PC-9 (cell line): ENCODE results near the gene SHISA9. TPM values are rescaled to one million over a fixed set of nuclear protein-coding genes. Genes with fewer than 3 reads are reported as not detected.

Experiments
- BruUV-seq: library from RNA; stranded (reverse); fragments of 400-500 nt; replicated peaks from 2 replicates; lab custom pipeline; 2021; lab: Mats Ljungman, UMichigan
- CTCF ChIA-PET: fragments of 300-600 bp; sonication (Branson Sonifier 250); formaldehyde crosslinking; loops from one replicate; lab custom pipeline; 2022; ENCODE audit warnings: antibody characterized with exemption; lab: Charles Lee
- POLR2A ChIA-PET: fragments of 300-600 bp; sonication (Branson Sonifier 250); formaldehyde crosslinking; loops from one replicate; lab custom pipeline; 2022; ENCODE audit warnings: antibody characterized with exemption; ENCODE audit not compliant: unreplicated experiment; lab: Charles Lee
- DNase-seq, 2 experiments: peaks; one replicate each; pipeline versions ENCODE4 v3.0.0 to v3.0.0-alpha.2; 2015 to 2022; ENCODE audit warnings: mixed read lengths in 1 of 2
- H2AFZ ChIP-seq: fragments of 200-600 bp; sonication (generic); 2 replicates; pipeline ENCODE4 v1.8.1; 2017; ENCODE audit warnings: antibody characterized with exemption
- H3F3A ChIP-seq: fragments of 200-600 bp; sonication (generic); 2 replicates; pipeline ENCODE4 v1.8.1; 2017; ENCODE audit warnings: antibody characterized with exemption, mild to moderate bottlenecking, low read depth; ENCODE audit not compliant: insufficient read depth
- H3K27ac ChIP-seq: fragments of 200-600 bp; sonication (generic); 2 replicates; pipeline ENCODE4 v1.6.1; 2016; ENCODE audit warnings: mixed run types
- H3K27me3 ChIP-seq: fragments of 200-600 bp; sonication (generic); 2 replicates; pipeline ENCODE4 v1.6.1; 2016; ENCODE audit warnings: low read depth, mixed run types; ENCODE audit not compliant: insufficient read depth
- H3K36me3 ChIP-seq: fragments of 200-600 bp; sonication (generic); 2 replicates; pipeline ENCODE4 v1.6.1; 2016; ENCODE audit warnings: low read depth, mixed run types
- H3K4me1 ChIP-seq: fragments of 200-600 bp; sonication (generic); replicated peaks from 2 replicates; pipeline ENCODE4 v1.6.1; 2016; ENCODE audit warnings: mixed run types; ENCODE audit not compliant: insufficient read depth
- H3K4me2 ChIP-seq: fragments of 200-600 bp; sonication (generic); 2 replicates; pipeline ENCODE4 v1.6.1; 2017; ENCODE audit warnings: mixed run types
- H3K4me3 ChIP-seq: fragments of 200-600 bp; sonication (generic); 2 replicates; pipeline ENCODE4 v1.6.1; 2016; ENCODE audit warnings: mixed run types
- H3K79me2 ChIP-seq: fragments of 200-600 bp; sonication (generic); 2 replicates; pipeline ENCODE4 v1.6.1; 2017; ENCODE audit warnings: low read depth, mixed run types
- H3K9me2 ChIP-seq: fragments of 200-600 bp; sonication (generic); 2 replicates; pipeline ENCODE4 v1.8.1; 2017; ENCODE audit warnings: mild to moderate bottlenecking; ENCODE audit not compliant: insufficient read depth
- H3K9me3 ChIP-seq: fragments of 200-600 bp; sonication (generic); 2 replicates; pipeline ENCODE4 v1.8.1; 2016; ENCODE audit warnings: low read depth; ENCODE audit not compliant: insufficient read depth
- H4K20me1 ChIP-seq: fragments of 200-600 bp; sonication (generic); 2 replicates; pipeline ENCODE4 v1.8.1; 2017; ENCODE audit not compliant: insufficient read depth
- EZH2 ChIP-seq: fragments of 200-600 bp; sonication (generic); IDR thresholded peaks from 2 replicates; pipeline ENCODE4 v1.8.0; 2017; ENCODE audit warnings: antibody characterized with exemption, low read depth
- intact Hi-C: fragments of 100-400 bp; cut with micrococcal nuclease; formaldehyde crosslinking; loops from one replicate; pipeline ENCODE4 v1.10.0; 2022; ENCODE audit not compliant: unreplicated experiment
- total RNA-seq: library from RNA; stranded (reverse); gene quantifications from 2 replicates; pipeline ENCODE4 v1.2.3, GENCODE V29; 2021
- TF ChIP-seq, protein P1 (sequence below): fragments of 200-600 bp; sonication (generic); conservative IDR thresholded peaks from 2 replicates; pipeline ENCODE4 v1.6.1; 2017; ENCODE audit warnings: mixed run types, antibody characterized with exemption, mild to moderate bottlenecking, moderate library complexity

SHISA9 gene
- total RNA-seq, 1 experiment from 2014 or later: 80.5 TPM

DNA sequence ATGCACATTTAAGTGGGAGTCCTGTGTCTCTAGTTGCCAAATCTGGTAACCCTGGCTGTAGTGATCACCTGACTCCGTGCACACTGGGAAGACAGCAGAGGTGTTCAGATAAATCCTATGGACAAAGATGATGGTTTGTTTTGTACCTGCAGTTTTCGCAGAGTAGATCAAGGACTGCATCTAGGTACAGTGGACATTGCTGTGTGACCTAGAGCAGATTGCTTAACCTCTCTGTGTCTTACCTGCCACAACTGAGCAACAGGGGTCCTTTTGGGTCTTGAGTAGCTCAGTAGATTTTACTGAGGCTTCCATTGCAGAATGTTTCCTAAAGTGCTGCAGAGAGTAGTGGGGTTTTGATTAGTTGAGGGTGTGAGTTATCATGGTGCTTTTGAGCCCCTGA, 160.8 kb downstream of the SHISA9 start:
- intact Hi-C loops: no loop called here
- Histone ChIP-seq H3K4me1 (no peaks in the 10 kb centered on the region), H3K4me2 (no peak overlapping the region), H3F3A (no peaks in the 10 kb centered on the region), H4K20me1 (peaks cover 50% of the 10 kb centered on the region), H3K9me2 (no peaks in the 10 kb centered on the region), H3K9me3 (no peaks in the 10 kb centered on the region), H2AFZ (no peak overlapping the region), H3K27ac (no peak overlapping the region), H3K27me3 (no peaks in the 10 kb centered on the region), H3K4me3 (no peak overlapping the region), H3K79me2 (peaks cover 36% of the 10 kb centered on the region), H3K36me3 (peaks cover 4% of the 10 kb centered on the region; the same call in 1 of the 2 replicates)
- no peak for DNase-seq
- BruUV-seq: no TSS peak
- TF ChIP-seq, protein P1, sequence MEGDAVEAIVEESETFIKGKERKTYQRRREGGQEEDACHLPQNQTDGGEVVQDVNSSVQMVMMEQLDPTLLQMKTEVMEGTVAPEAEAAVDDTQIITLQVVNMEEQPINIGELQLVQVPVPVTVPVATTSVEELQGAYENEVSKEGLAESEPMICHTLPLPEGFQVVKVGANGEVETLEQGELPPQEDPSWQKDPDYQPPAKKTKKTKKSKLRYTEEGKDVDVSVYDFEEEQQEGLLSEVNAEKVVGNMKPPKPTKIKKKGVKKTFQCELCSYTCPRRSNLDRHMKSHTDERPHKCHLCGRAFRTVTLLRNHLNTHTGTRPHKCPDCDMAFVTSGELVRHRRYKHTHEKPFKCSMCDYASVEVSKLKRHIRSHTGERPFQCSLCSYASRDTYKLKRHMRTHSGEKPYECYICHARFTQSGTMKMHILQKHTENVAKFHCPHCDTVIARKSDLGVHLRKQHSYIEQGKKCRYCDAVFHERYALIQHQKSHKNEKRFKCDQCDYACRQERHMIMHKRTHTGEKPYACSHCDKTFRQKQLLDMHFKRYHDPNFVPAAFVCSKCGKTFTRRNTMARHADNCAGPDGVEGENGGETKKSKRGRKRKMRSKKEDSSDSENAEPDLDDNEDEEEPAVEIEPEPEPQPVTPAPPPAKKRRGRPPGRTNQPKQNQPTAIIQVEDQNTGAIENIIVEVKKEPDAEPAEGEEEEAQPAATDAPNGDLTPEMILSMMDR: no peak
- no peak for TF ChIP-seq EZH2
- ChIA-PET POLR2A (no interaction called here), CTCF (no interaction called here)

DNA sequence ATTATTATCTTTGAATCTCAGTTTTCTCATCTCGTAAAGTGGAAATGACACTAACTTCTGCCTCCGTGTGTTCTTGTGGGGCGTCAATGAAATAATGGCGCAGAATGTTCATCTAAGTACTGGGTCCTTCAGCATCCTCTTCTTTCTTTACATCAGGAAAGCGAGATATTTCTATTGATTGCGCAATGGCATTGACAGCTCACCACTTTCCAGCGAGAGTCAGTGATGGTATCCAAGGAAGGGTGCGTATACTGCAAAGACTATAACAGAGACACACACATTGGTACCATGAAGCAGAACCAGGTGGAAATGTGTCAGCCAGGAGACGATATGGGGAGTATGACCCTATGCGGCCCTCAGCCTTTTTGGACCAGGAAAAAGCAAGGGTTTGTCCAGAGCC, 162.1 kb downstream of the SHISA9 start:
- TF ChIP-seq, protein P1: no peak
- TF ChIP-seq EZH2: no peak
- DNase-seq: no peak
- no peaks in the 10 kb centered on the region for H3K4me1 ChIP-seq
- H3K4me2 ChIP-seq: no peak overlapping the region
- H3K36me3 ChIP-seq: peaks cover 4% of the 10 kb centered on the region; the same call in 1 of the 2 replicates
- no peaks in the 10 kb centered on the region for H3K9me3 ChIP-seq
- peaks cover 44% of the 10 kb centered on the region for H4K20me1 ChIP-seq
- H3F3A ChIP-seq: peaks cover 4% of the 10 kb centered on the region
- CTCF ChIA-PET: no interaction called here
- no peaks in the 10 kb centered on the region for H3K27me3 ChIP-seq
- no TSS peak for BruUV-seq
- POLR2A ChIA-PET: interaction anchor here (0.6 kb wide), 1 partner anchor 364 kb away, joined by 3 read pairs; no protein-coding TSS in a partner anchor
- intact Hi-C loops: no loop called here
- peaks cover 25% of the 10 kb centered on the region for H3K79me2 ChIP-seq
- no peak overlapping the region for H3K27ac ChIP-seq
- no peaks in the 10 kb centered on the region for H3K9me2 ChIP-seq
- H2AFZ ChIP-seq: no peak overlapping the region
- H3K4me3 ChIP-seq: no peak overlapping the region

DNA sequence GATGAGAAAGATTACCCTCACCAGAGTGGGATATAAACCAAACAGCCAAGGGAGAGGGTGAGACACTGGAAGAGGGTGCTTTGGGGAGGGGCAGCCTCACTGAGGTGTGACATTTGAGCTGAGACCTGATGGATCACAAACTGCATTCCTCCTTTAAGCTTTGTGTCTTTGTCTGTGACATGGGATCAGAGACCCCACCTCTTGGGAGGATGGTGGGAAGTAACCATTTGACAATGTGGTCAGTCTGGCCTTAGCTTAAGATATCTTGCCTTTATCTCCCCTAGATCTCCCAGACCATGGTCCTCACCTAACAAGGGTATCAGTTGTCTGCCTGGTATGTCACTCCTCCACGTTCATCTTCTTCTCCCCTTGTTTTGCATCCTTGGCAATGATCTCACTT, 163.4 kb downstream of the SHISA9 start:
- Histone ChIP-seq H3K27ac (no peak overlapping the region), H3K27me3 (no peaks in the 10 kb centered on the region), H3K4me1 (no peaks in the 10 kb centered on the region), H3F3A (peaks cover 17% of the 10 kb centered on the region), H3K4me3 (no peak overlapping the region), H3K36me3 (peaks cover 4% of the 10 kb centered on the region; the same call in 1 of the 2 replicates), H3K79me2 (peaks cover 36% of the 10 kb centered on the region), H3K9me3 (no peaks in the 10 kb centered on the region), H3K9me2 (no peaks in the 10 kb centered on the region), H3K4me2 (no peak overlapping the region), H4K20me1 (peaks cover 45% of the 10 kb centered on the region), H2AFZ (no peak overlapping the region)
- no peak for DNase-seq
- intact Hi-C loops: no loop called here
- no TSS peak for BruUV-seq
- no peak for TF ChIP-seq EZH2
- TF ChIP-seq, protein P1: no peak
- POLR2A ChIA-PET: no interaction called here
- CTCF ChIA-PET: interaction anchor here (0.6 kb wide), 1 partner anchor 56 kb away, joined by 3 read pairs; no protein-coding TSS in a partner anchor
